ENCODE results near the gene KCND3. TPM values are rescaled to one million over a fixed set of nuclear protein-coding genes. Genes with fewer than 3 reads are reported as not detected.
A peak's percentile ranks its signal among the peaks of the same experiment; 100 is the strongest.
"Not testable (repeated sequence)": the region's sequence is repeated elsewhere in the genome, so short reads cannot be mapped to it uniquely, and the experiment has no call there.

KCND3 gene
- total RNA-seq, 1 donor from 2014 or later = 0.15 TPM

DNA sequence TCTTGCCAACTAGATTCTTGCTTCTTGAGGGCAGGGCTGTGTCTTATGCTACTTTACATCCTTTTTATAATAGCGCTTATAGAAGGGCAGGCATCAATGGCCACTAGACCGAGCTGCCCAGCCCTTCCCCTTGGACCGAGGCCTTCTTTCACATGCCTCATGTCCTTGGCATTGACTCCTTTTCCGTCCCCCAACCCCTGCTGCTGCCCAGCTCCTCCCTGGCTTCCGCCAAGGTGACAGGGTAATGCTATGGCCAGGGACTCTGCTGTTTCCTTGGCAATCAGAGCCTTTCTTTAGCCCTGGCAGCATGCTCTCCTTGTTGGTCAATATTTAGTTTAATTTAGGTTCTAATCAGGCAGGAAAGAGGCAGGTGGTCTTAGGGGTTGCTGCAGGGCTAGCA lies 185.5 kb downstream of the KCND3 start:
- TF ChIP-seq, protein P1, sequence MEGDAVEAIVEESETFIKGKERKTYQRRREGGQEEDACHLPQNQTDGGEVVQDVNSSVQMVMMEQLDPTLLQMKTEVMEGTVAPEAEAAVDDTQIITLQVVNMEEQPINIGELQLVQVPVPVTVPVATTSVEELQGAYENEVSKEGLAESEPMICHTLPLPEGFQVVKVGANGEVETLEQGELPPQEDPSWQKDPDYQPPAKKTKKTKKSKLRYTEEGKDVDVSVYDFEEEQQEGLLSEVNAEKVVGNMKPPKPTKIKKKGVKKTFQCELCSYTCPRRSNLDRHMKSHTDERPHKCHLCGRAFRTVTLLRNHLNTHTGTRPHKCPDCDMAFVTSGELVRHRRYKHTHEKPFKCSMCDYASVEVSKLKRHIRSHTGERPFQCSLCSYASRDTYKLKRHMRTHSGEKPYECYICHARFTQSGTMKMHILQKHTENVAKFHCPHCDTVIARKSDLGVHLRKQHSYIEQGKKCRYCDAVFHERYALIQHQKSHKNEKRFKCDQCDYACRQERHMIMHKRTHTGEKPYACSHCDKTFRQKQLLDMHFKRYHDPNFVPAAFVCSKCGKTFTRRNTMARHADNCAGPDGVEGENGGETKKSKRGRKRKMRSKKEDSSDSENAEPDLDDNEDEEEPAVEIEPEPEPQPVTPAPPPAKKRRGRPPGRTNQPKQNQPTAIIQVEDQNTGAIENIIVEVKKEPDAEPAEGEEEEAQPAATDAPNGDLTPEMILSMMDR (IDR thresholded peaks at IDR 0.05; ENCODE audit: unreplicated experiment) = no peak
- no peak overlapping the region for H3K27ac Mint-ChIP-seq (ENCODE audit: unreplicated experiment)
- H3K4me3 Mint-ChIP-seq (ENCODE audit: unreplicated experiment) = no peak overlapping the region
- no peak for DNase-seq (ENCODE audit: low spot score)
- no peaks in the 10 kb centered on the region for H3K9me3 Mint-ChIP-seq (ENCODE audit: unreplicated experiment)
- H3K36me3 Mint-ChIP-seq (ENCODE audit: low read depth, unreplicated experiment) = peaks cover 3% of the 10 kb centered on the region
- H3K4me1 Mint-ChIP-seq (ENCODE audit: unreplicated experiment) = no peaks in the 10 kb centered on the region
- no peaks in the 10 kb centered on the region for H3K27me3 Mint-ChIP-seq (ENCODE audit: unreplicated experiment)

DNA sequence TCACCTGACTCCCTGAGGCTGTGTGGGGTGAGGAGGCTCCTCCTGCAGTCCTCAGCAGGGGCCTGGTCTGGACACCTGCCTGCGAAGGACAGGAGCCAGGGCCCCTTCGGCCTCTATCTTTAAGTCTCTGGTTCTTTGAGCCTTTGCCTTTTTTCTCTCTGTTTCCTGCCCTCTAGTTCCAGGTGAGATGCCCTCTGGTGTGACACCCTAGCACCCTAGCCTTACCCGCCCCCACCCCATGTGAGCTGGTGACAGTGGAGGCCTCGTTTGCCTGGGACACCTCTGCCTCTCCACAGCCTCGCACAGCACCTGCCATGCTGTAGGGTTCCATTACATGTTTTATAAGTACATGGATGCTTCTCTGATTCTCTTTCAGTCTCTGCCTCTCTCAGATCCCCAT lies 186.5 kb downstream of the KCND3 start:
- Mint-ChIP-seq H3K36me3 (ENCODE audit: low read depth, unreplicated experiment) (peaks cover 3% of the 10 kb centered on the region), H3K4me3 (ENCODE audit: unreplicated experiment) (no peak overlapping the region), H3K9me3 (ENCODE audit: unreplicated experiment) (no peaks in the 10 kb centered on the region), H3K27me3 (ENCODE audit: unreplicated experiment) (no peaks in the 10 kb centered on the region), H3K4me1 (ENCODE audit: unreplicated experiment) (no peaks in the 10 kb centered on the region), H3K27ac (ENCODE audit: unreplicated experiment) (no peak overlapping the region)
- TF ChIP-seq, protein P1 (IDR thresholded peaks at IDR 0.05; ENCODE audit: unreplicated experiment) = no peak
- DNase-seq (ENCODE audit: low spot score) = no peak

DNA sequence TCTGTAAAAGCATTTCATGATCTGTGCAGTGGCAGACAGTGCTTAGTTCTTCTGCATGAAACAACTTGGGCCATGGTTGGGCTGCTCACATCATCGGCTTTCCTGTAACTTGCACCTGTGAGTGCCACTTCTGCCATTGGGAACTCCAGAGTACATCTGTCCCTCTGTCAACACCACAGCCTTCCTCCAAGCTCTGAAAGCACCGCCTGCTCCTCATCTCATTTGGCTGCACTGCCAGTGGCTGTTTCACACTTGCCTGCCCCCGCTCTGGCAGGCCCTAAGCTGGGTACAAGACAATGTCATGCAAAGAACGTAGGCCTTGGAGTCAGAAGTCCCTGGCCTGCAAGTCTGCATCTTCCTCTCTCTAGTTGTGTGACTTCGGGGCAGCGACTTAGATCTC lies 187.4 kb downstream of the KCND3 start:
- H3K27me3 Mint-ChIP-seq (ENCODE audit: unreplicated experiment) = no peaks in the 10 kb centered on the region
- H3K36me3 Mint-ChIP-seq (ENCODE audit: low read depth, unreplicated experiment) = peaks cover 3% of the 10 kb centered on the region
- DNase-seq (ENCODE audit: low spot score) = no peak
- H3K4me3 Mint-ChIP-seq (ENCODE audit: unreplicated experiment) = no peak overlapping the region
- TF ChIP-seq, protein P1 (IDR thresholded peaks at IDR 0.05; ENCODE audit: unreplicated experiment) = no peak
- no peaks in the 10 kb centered on the region for H3K4me1 Mint-ChIP-seq (ENCODE audit: unreplicated experiment)
- H3K9me3 Mint-ChIP-seq (ENCODE audit: unreplicated experiment) = no peaks in the 10 kb centered on the region
- H3K27ac Mint-ChIP-seq (ENCODE audit: unreplicated experiment) = no peak overlapping the region

DNA sequence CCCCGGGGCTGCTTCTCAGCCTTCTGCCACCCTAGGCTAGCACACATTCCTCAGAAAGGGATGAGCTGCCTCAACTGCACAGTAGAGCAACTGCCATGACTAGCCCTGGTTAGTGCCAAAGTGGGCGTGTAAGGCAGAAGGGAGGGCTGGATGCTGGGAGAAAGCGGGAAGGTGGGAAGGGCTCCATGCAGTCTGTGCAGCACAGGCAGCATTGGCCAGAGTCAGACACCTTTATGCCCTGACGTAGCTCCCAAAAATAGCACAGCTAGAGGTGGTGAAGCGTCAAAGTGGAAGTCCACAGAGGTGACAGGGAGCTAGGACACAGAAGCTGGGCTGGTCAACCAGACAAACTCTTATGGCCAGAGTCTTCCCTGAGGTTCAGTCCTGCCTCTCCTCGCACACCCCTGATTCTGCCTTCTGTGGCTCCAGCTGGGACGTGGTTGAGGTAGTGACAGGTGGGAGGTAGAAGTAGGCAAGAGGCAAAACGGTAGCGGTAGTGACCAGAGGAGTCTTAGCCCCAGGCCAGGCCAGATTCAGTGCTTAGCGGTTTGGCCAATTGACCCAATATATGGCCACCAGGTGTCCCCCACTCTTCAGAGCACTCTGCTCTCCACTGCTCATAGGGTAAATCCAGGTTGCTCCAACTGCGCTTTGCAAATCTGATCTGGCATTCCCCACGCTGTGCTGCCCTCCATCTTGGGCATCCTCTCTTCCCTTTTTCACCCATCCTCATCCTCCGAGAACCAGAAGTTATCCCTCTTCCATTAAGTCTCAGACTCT lies 188.2 kb downstream of the KCND3 start:
- TF ChIP-seq, protein P1 (IDR thresholded peaks at IDR 0.05; ENCODE audit: unreplicated experiment) = no peak
- peaks cover 3% of the 10 kb centered on the region for H3K36me3 Mint-ChIP-seq (ENCODE audit: low read depth, unreplicated experiment)
- H3K27me3 Mint-ChIP-seq (ENCODE audit: unreplicated experiment) = no peaks in the 10 kb centered on the region
- H3K4me3 Mint-ChIP-seq (ENCODE audit: unreplicated experiment) = no peak overlapping the region
- H3K4me1 Mint-ChIP-seq (ENCODE audit: unreplicated experiment) = no peaks in the 10 kb centered on the region
- H3K27ac Mint-ChIP-seq (ENCODE audit: unreplicated experiment) = no peak overlapping the region
- DNase-seq (ENCODE audit: low spot score) = peak; percentile 10
- H3K9me3 Mint-ChIP-seq (ENCODE audit: unreplicated experiment) = no peaks in the 10 kb centered on the region

DNA sequence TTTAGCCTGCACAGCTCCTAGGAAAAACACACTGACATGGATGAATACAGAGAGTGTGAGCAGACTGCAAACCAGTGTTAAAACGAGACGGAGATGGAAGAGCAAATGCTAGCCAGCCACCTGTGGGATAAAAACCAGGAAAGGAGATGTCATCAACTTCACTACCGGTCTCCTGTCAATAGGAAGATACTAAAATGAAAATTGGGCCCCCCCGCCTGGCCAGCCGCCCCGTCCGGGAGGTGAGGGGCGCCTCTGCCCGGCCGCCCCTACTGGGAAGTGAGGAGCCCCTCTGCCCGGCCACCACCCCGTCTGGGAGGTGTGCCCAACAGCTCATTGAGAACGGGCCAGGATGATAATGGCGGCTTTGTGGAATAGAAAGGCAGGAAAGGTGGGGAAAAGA lies 189.7 kb downstream of the KCND3 start:
- H3K27ac Mint-ChIP-seq (ENCODE audit: unreplicated experiment); H3K4me3 Mint-ChIP-seq (ENCODE audit: unreplicated experiment); H3K27me3 Mint-ChIP-seq (ENCODE audit: unreplicated experiment); DNase-seq (ENCODE audit: low spot score); H3K36me3 Mint-ChIP-seq (ENCODE audit: low read depth, unreplicated experiment); H3K4me1 Mint-ChIP-seq (ENCODE audit: unreplicated experiment); H3K9me3 Mint-ChIP-seq (ENCODE audit: unreplicated experiment): not testable (repeated sequence)
